A673 (cell line): Measurements from ENCODE around the gene SLMAP. TPM values are rescaled to one million over a fixed set of nuclear protein-coding genes. Genes with fewer than 3 reads are reported as not detected.

Experiments used
- BruUV-seq: library from RNA; stranded (reverse); fragments of 400-500 nt; replicated peaks from 2 replicates; lab custom pipeline; 2021; lab: Mats Ljungman, UMichigan
- CTCF ChIA-PET: fragments of 300-600 bp; sonication (Branson Sonifier 250); formaldehyde crosslinking; loops from one replicate; lab custom pipeline; 2022; ENCODE audit warnings: antibody characterized with exemption; lab: Charles Lee
- POLR2A ChIA-PET: fragments of 300-600 bp; sonication (Branson Sonifier 250); formaldehyde crosslinking; loops from one replicate; lab custom pipeline; 2022; ENCODE audit warnings: antibody characterized with exemption; ENCODE audit not compliant: low non-redundant PET; lab: Charles Lee
- DNase-seq: peaks from one replicate; pipeline ENCODE4 v3.0.0-alpha.2; 2015; ENCODE audit warnings: low spot score
- H3K27ac ChIP-seq: fragments of 200-600 bp; sonication (generic); 2 replicates; pipeline ENCODE4 v1.5.1; 2016; ENCODE audit warnings: mixed run types, low read depth, mild to moderate bottlenecking, mixed read lengths, antibody characterized with exemption, low read length; ENCODE audit not compliant: poor library complexity, severe bottlenecking
- H3K27me3 ChIP-seq: fragments of 200-600 bp; sonication (generic); replicated peaks from 2 replicates; pipeline ENCODE4 v1.6.1; 2017; ENCODE audit warnings: mixed run types, low read depth, mild to moderate bottlenecking, mixed read lengths, antibody characterized with exemption, low read length; ENCODE audit not compliant: insufficient read depth, poor library complexity
- H3K36me3 ChIP-seq: fragments of 200-600 bp; sonication (generic); 2 replicates; pipeline ENCODE4 v1.6.1; 2016; ENCODE audit warnings: mixed run types, mild to moderate bottlenecking, mixed read lengths, antibody characterized with exemption, low read length; ENCODE audit not compliant: insufficient read depth, poor library complexity, severe bottlenecking
- H3K4me1 ChIP-seq: fragments of 200-600 bp; sonication (generic); 2 replicates; pipeline ENCODE4 v1.6.1; 2017; ENCODE audit warnings: mixed run types, mild to moderate bottlenecking, mixed read lengths, antibody characterized with exemption, low read length; ENCODE audit not compliant: insufficient read depth, poor library complexity, severe bottlenecking
- H3K4me3 ChIP-seq: fragments of 200-600 bp; sonication (generic); 2 replicates; pipeline ENCODE4 v1.5.1; 2016; ENCODE audit warnings: low read depth, mixed run types, mild to moderate bottlenecking, mixed read lengths, low read length; ENCODE audit not compliant: poor library complexity, severe bottlenecking
- H3K9me3 ChIP-seq: fragments of 200-600 bp; sonication (generic); 2 replicates; pipeline ENCODE4 v1.6.1; 2016; ENCODE audit warnings: mixed run types, low read depth, mild to moderate bottlenecking, mixed read lengths, antibody characterized with exemption, low read length; ENCODE audit not compliant: poor library complexity, severe bottlenecking
- EZH2 ChIP-seq: fragments of 200-600 bp; sonication (generic); IDR thresholded peaks from 2 replicates; pipeline ENCODE4 v1.6.1; 2017; ENCODE audit warnings: borderline replicate concordance, low read depth, mild to moderate bottlenecking, mixed read lengths, antibody characterized with exemption, low read length; ENCODE audit not compliant: poor library complexity, severe bottlenecking
- intact Hi-C: fragments of 100-400 bp; cut with micrococcal nuclease; formaldehyde crosslinking; loops from one replicate; pipeline ENCODE4 v1.10.0; 2022; ENCODE audit not compliant: unreplicated experiment
- total RNA-seq: library from RNA; stranded (reverse); gene quantifications from 2 replicates; pipeline ENCODE4 v1.2.3, GENCODE V29; 2021
- TF ChIP-seq, protein P1 (sequence below): fragments of 300-800, 200-600 bp; sonication (generic); conservative IDR thresholded peaks from 2 replicates; pipeline ENCODE4 v1.5.1; 2017; ENCODE audit warnings: low read depth, mild to moderate bottlenecking, antibody characterized with exemption, low read length, moderate library complexity, mixed read lengths

Gene SLMAP
- total RNA-seq, 1 experiment from 2014 or later: 32.4 TPM

DNA sequence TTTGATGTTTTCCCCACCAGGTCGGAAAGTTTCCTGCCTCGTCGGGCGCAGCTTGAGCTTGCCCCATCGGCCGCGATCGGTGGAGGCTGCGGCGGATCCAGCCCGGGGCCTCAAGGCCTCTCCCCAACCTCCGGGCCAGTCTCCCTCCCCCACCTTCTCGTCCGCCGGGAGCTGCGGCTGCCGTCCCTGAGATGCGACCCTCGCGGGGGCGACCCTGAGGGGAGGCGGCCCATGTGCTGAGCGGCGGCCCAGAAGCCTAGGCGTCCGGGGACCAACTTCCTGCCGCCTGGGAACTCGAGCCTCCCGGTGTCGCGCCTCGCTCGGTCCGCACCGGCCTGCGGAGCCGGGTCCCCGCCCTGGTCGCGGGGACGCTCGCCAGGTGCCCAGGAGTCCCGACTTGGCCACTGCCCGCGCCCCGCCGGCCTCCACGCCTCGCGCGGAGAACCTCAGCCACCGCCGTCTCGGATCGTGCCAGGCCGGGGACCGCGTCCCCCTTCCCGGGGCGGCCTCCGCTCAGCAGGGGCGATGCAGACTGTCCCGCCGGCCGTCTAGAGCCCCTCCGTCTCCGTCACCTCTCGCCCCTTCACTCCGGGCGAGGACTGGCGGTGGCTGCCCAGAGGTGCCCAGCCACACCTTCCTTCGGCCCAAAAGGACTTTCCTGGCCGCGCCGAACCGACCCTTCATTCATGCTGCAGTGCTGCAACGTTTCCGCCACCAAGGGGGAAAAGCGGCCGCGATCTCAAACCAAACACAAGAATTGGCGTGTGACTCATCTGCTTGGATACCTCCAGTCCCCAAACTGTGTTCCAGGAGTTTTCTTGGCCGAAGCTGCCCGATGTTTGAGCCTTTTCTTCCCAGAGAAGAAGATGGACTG is 656 bp downstream of the SLMAP start:
- TF ChIP-seq EZH2: no peak
- TF ChIP-seq, protein P1, sequence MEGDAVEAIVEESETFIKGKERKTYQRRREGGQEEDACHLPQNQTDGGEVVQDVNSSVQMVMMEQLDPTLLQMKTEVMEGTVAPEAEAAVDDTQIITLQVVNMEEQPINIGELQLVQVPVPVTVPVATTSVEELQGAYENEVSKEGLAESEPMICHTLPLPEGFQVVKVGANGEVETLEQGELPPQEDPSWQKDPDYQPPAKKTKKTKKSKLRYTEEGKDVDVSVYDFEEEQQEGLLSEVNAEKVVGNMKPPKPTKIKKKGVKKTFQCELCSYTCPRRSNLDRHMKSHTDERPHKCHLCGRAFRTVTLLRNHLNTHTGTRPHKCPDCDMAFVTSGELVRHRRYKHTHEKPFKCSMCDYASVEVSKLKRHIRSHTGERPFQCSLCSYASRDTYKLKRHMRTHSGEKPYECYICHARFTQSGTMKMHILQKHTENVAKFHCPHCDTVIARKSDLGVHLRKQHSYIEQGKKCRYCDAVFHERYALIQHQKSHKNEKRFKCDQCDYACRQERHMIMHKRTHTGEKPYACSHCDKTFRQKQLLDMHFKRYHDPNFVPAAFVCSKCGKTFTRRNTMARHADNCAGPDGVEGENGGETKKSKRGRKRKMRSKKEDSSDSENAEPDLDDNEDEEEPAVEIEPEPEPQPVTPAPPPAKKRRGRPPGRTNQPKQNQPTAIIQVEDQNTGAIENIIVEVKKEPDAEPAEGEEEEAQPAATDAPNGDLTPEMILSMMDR: no peak
- ChIA-PET CTCF (no interaction called here), POLR2A (no interaction called here)
- Histone ChIP-seq H3K4me3 (peak overlapping the region; percentile 77), H3K27ac (peak overlapping the region; percentile 94), H3K4me1 (no peaks in the 10 kb centered on the region), H3K36me3 (no peaks in the 10 kb centered on the region), H3K9me3 (no peaks in the 10 kb centered on the region), H3K27me3 (no peaks in the 10 kb centered on the region)
- peak; percentile 27 for DNase-seq
- intact Hi-C loops: no loop called here
- no TSS peak for BruUV-seq

DNA sequence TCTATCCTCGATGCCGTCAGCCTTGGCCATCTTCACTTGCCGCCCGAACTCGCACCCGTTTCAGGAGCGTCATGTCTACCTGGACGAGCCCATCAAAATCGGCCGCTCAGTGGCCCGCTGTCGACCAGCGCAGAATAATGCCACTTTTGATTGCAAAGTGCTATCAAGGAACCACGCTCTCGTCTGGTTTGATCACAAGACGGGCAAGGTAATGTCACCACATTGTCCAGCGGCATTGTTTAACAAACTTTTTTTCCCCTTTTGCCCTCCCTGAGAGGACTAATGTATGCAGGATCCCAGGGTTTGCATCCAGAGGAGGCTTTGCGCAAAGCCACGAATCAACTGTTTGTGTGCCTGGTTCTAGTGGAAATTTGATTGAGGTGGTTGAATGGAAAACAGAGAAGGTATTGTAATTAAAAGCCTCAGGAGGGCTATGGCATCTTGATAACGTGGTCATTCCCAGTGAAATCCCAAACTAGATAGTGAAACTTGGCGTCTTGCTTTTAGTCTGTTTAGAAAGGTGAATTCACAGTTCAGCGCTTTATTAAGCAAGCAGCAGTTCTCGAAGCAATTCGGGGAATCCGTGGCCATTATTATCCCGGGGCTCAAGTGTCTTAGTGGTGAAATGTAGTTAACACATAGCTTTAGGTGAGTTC is 1.7 kb downstream of the SLMAP start:
- BruUV-seq: TSS peak; percentile 48
- CTCF ChIA-PET: no interaction called here
- Histone ChIP-seq H3K27me3 (no peaks in the 10 kb centered on the region), H3K4me3 (peak overlapping the region; percentile 77), H3K36me3 (no peaks in the 10 kb centered on the region), H3K4me1 (no peaks in the 10 kb centered on the region), H3K9me3 (no peaks in the 10 kb centered on the region), H3K27ac (no peak overlapping the region)
- DNase-seq: peak; percentile 1
- intact Hi-C loops: no loop called here
- POLR2A ChIA-PET: no interaction called here
- TF ChIP-seq EZH2: no peak
- TF ChIP-seq, protein P1: no peak

DNA sequence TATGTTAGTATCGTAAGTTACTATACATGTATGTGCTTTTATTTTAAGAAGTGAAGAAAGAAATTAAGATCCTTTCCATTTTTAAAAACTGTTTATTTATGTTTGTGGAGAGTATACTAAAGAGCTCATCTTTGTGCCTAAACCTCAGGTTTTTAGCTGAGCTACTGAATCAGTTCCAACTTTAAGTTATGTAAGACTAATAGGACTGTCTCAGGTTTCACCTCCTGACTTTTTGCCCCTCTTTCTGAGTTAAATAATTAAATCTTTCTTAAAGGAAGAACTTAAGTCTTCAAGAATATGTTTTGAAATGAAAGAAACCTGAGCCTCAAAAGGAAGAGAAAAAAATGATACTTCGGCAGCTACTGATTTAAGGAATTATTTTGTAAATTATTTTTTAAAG is 2.6 kb downstream of the SLMAP start:
- CTCF ChIA-PET: no interaction called here
- Histone ChIP-seq H3K27me3 (no peaks in the 10 kb centered on the region), H3K36me3 (no peaks in the 10 kb centered on the region), H3K27ac (no peak overlapping the region), H3K9me3 (no peaks in the 10 kb centered on the region), H3K4me3 (peak overlapping the region; percentile 77), H3K4me1 (no peaks in the 10 kb centered on the region)
- DNase-seq: no peak
- POLR2A ChIA-PET: no interaction called here
- no peak for TF ChIP-seq EZH2
- TF ChIP-seq, protein P1: no peak
- no TSS peak for BruUV-seq
- intact Hi-C loops: no loop called here
